B cell (primary cell): Measurements from ENCODE around the gene TEC.

Source experiments
- CTCF ChIP-seq: fragments of 200-600 bp; IDR thresholded peaks from one replicate; pipeline ENCODE4 v1.8.0; 2022; ENCODE audit warnings: antibody characterized with exemption, mild to moderate bottlenecking
- EZH2 ChIP-seq: IDR thresholded peaks from 2 replicates; pipeline ENCODE4 v1.6.1; 2012; ENCODE audit warnings: borderline replicate concordance, low read depth, mild to moderate bottlenecking, moderate library complexity, low read length; ENCODE audit not compliant: insufficient read depth, poor library complexity, severe bottlenecking

GRCh38 chr4:48252313-48252712 lies 17.3 kb downstream of the TEC start:
- no peak for TF ChIP-seq CTCF
- no peak for TF ChIP-seq EZH2
